IMR-90 (cell line): ENCODE results near the gene ANKRD11. TPM values are rescaled to one million over a fixed set of nuclear protein-coding genes. Genes with fewer than 3 reads are reported as not detected.

Experiments
- ATAC-seq: fragments of 200-7000 bp; cut with Tn5 transposase; 2 replicates; pipeline ENCODE4 v1.9.1; 2020; ENCODE audit warnings: low read depth, mild to moderate bottlenecking, moderate library complexity
- BruUV-seq: library from RNA; stranded (reverse); fragments of 400-500 nt; replicated peaks from 2 replicates; lab custom pipeline; 2021; lab: Mats Ljungman, UMichigan
- CTCF ChIA-PET: fragments of 300-600 bp; formaldehyde crosslinking; extraction: SDS; loops from one replicate; lab custom pipeline; 2021; ENCODE audit warnings: antibody characterized with exemption; lab: Yijun Ruan, JAX
- POLR2A ChIA-PET: fragments of 300-600 bp; sonication (Branson Sonifier 250); formaldehyde crosslinking; loops from one replicate; lab custom pipeline; 2022; ENCODE audit warnings: antibody characterized with exemption; ENCODE audit not compliant: unreplicated experiment; lab: Charles Lee
- DNase-seq: peaks from one replicate; pipeline ENCODE4 v3.0.0; 2013
- H2AFZ ChIP-seq: replicated peaks from 2 replicates; pipeline ENCODE3; 2013; ENCODE audit warnings: low read length, mild to moderate bottlenecking; ENCODE audit not compliant: poor library complexity
- H2AK5ac ChIP-seq: 2 replicates; pipeline ENCODE4 v1.6.1; 2013; ENCODE audit warnings: low read depth, low read length, inconsistent platforms
- H2AK9ac ChIP-seq: replicated peaks from 2 replicates; pipeline ENCODE3; 2013; ENCODE audit warnings: mild to moderate bottlenecking, low read depth, low read length, moderate library complexity; ENCODE audit not compliant: poor library complexity
- H2BK120ac ChIP-seq: 2 replicates; pipeline ENCODE4 v1.6.1; 2013; ENCODE audit warnings: low read depth, low read length, inconsistent platforms
- H2BK15ac ChIP-seq: 3 replicates; pipeline ENCODE4 v1.6.1; 2013; ENCODE audit warnings: low read depth, low read length, inconsistent platforms
- H2BK20ac ChIP-seq: 2 replicates; pipeline ENCODE4 v1.6.1; 2013; ENCODE audit warnings: low read depth, mild to moderate bottlenecking, inconsistent platforms, low read length, moderate library complexity
- H2BK5ac ChIP-seq: 2 replicates; pipeline ENCODE4 v1.6.1; 2013; ENCODE audit warnings: mild to moderate bottlenecking, low read depth, low read length, inconsistent platforms; ENCODE audit not compliant: poor library complexity, severe bottlenecking
- H3K14ac ChIP-seq: replicated peaks from 2 replicates; pipeline ENCODE4 v1.6.1; 2013; ENCODE audit warnings: low read depth, low read length, inconsistent platforms
- H3K18ac ChIP-seq: 2 replicates; pipeline ENCODE4 v1.6.1; 2013; ENCODE audit warnings: low read depth, low read length, control low read depth
- H3K23ac ChIP-seq: 2 replicates; pipeline ENCODE4 v1.6.1; 2013; ENCODE audit warnings: low read depth, low read length, inconsistent platforms
- H3K27ac ChIP-seq: 2 replicates; pipeline ENCODE4 v1.5.1; 2013; ENCODE audit warnings: mild to moderate bottlenecking, control low read depth, low read length; ENCODE audit not compliant: insufficient read depth
- H3K27me3 ChIP-seq: 2 replicates; pipeline ENCODE4 v1.6.1; 2013; ENCODE audit warnings: low read length; ENCODE audit not compliant: control insufficient read depth, insufficient read depth
- H3K36me3 ChIP-seq: 2 replicates; pipeline ENCODE4 v1.6.1; 2013; ENCODE audit warnings: low read length, mixed read lengths; ENCODE audit not compliant: control insufficient read depth, insufficient read depth
- H3K4ac ChIP-seq: 2 replicates; pipeline ENCODE4 v1.6.1; 2013; ENCODE audit warnings: low read depth, low read length, inconsistent platforms
- H3K4me1 ChIP-seq: 2 replicates; pipeline ENCODE4 v1.6.1; 2013; ENCODE audit warnings: low read length, mixed read lengths; ENCODE audit not compliant: control insufficient read depth, insufficient read depth
- H3K4me2 ChIP-seq: 2 replicates; pipeline ENCODE4 v1.6.1; 2013; ENCODE audit warnings: low read depth, mild to moderate bottlenecking, control low read depth, low read length, moderate library complexity
- H3K4me3 ChIP-seq: 2 replicates; pipeline ENCODE4 v1.5.1; 2013; ENCODE audit warnings: low read depth, mild to moderate bottlenecking, control low read depth, low read length, moderate library complexity; ENCODE audit not compliant: insufficient read depth
- H3K56ac ChIP-seq: 2 replicates; pipeline ENCODE4 v1.6.1; 2013; ENCODE audit warnings: low read length, inconsistent platforms; ENCODE audit not compliant: insufficient read depth; ENCODE audit errors: extremely low read depth
- H3K79me1 ChIP-seq, 2 experiments: 2 replicates each; pipeline ENCODE4 v1.6.1; 2013; ENCODE audit warnings: low read length in 2 of 2, inconsistent platforms in 1 of 2, low read depth in 1 of 2
- H3K9ac ChIP-seq: 2 replicates; pipeline ENCODE4 v1.6.1; 2013; ENCODE audit warnings: low read depth, low read length, control low read depth
- H3K9me1 ChIP-seq: 2 replicates; pipeline ENCODE4 v1.6.1; 2013; ENCODE audit warnings: low read length, inconsistent platforms; ENCODE audit not compliant: insufficient read depth
- H3K9me3 ChIP-seq: 2 replicates; pipeline ENCODE4 v1.6.1; 2013; ENCODE audit warnings: low read length; ENCODE audit not compliant: control insufficient read depth, insufficient read depth
- H4K20me1 ChIP-seq: 2 replicates; pipeline ENCODE4 v1.6.1; 2013; ENCODE audit warnings: low read length, inconsistent platforms; ENCODE audit not compliant: insufficient read depth
- H4K5ac ChIP-seq: 2 replicates; pipeline ENCODE4 v1.6.1; 2013; ENCODE audit warnings: mild to moderate bottlenecking, low read depth, low read length, control low read depth
- H4K8ac ChIP-seq, 2 experiments: 2 replicates each; pipeline ENCODE4 v1.6.1; 2013; ENCODE audit warnings: low read depth in 2 of 2, low read length in 2 of 2, control low read depth in 1 of 2, inconsistent platforms in 1 of 2
- H4K91ac ChIP-seq: 2 replicates; pipeline ENCODE4 v1.6.1; 2013; ENCODE audit warnings: low read depth, low read length, inconsistent platforms; ENCODE audit not compliant: insufficient read depth
- CEBPB ChIP-seq: IDR thresholded peaks from 2 replicates; pipeline ENCODE4 v1.6.1; 2012; ENCODE audit warnings: low read depth, low read length, improper control_type of control experiment
- CHD1 ChIP-seq: IDR thresholded peaks from 2 replicates; pipeline ENCODE4 v1.6.1; 2012; ENCODE audit warnings: low read depth, low read length, improper control_type of control experiment
- FOS ChIP-seq: fragments of 150-350 bp; IDR thresholded peaks from 2 replicates; pipeline ENCODE4 v1.6.1; 2016; ENCODE audit warnings: low read depth, low read length
- MAZ ChIP-seq: IDR thresholded peaks from 2 replicates; pipeline ENCODE4 v1.6.1; 2012; ENCODE audit warnings: low read depth, mild to moderate bottlenecking, low read length, improper control_type of control experiment, moderate library complexity, borderline replicate concordance
- MXI1 ChIP-seq: IDR thresholded peaks from 2 replicates; pipeline ENCODE4 v1.6.1; 2012; ENCODE audit warnings: low read depth, mild to moderate bottlenecking, low read length, moderate library complexity, borderline replicate concordance
- POLR2A ChIP-seq: IDR thresholded peaks from 2 replicates; pipeline ENCODE4 v1.6.1; 2012; ENCODE audit warnings: mild to moderate bottlenecking, low read depth, low read length
- RAD21 ChIP-seq: IDR thresholded peaks from 2 replicates; pipeline ENCODE4 v1.6.1; 2012; ENCODE audit warnings: low read length, improper control_type of control experiment
- RFX5 ChIP-seq: IDR thresholded peaks from 2 replicates; pipeline ENCODE4 v1.8.0; 2012; ENCODE audit warnings: low read depth, mild to moderate bottlenecking, low read length, moderate library complexity
- WGBS, 2 experiments: methylation state at CpG; one replicate each; pipeline versions ENCODE4 v1.1.5 to v1.1.7; 2013; ENCODE audit warnings: missing lambda C conversion rate in 2 of 2; ENCODE audit not compliant: insufficient read length in 1 of 2; ENCODE audit errors: extremely low coverage in 2 of 2; 5-methylcytosine and 5-hydroxymethylcytosine counted together
- dilution Hi-C: fragments of 300-500 bp; cut with HindIII; formaldehyde crosslinking; loops from one replicate; pipeline ENCODE4 v1.14.3; 2018; ENCODE audit warnings: low sequenced_read_pairs; ENCODE audit not compliant: unreplicated experiment
- in situ Hi-C: fragments of 300-500 bp; cut with MboI; formaldehyde crosslinking; loops from 3 replicates; pipeline ENCODE4 v1.14.3; 2019; ENCODE audit warnings: low sequenced_read_pairs, inconsistent platforms, mixed read lengths
- intact Hi-C: fragments of 100-400 bp; cut with micrococcal nuclease; formaldehyde crosslinking; loops from 2 replicates; pipeline ENCODE4 v1.10.0; 2022
- polyA plus RNA-seq, 3 experiments: library from polyadenylated mRNA; depleted of rRNA; stranded (reverse); fragments of >200 nt; gene quantifications; 2 replicates each; pipeline ENCODE4 v1.2.3, GENCODE V29; 2012; ENCODE audit warnings: low replicate concordance in 1 of 3
- total RNA-seq: library from RNA; depleted of rRNA; stranded (reverse); fragments of >200 nt; gene quantifications from 2 replicates; pipeline ENCODE4 v1.2.3, GENCODE V29; 2012
- TF ChIP-seq, protein P1 (sequence below): fragments of 150-350 bp; IDR thresholded peaks from 2 replicates; pipeline ENCODE4 v1.6.1; 2017; ENCODE audit warnings: mild to moderate bottlenecking, antibody characterized with exemption, low read length, low read depth
- TF ChIP-seq, protein P2 (sequence below): conservative IDR thresholded peaks from 2 replicates; pipeline ENCODE4 v1.5.1; 2012; ENCODE audit warnings: mild to moderate bottlenecking, low read depth, low read length, improper control_type of control experiment

The ANKRD11 gene
- total and polyA plus RNA-seq, 2 of the 4 experiments (the other 2 are of a cell fraction), result 46.8 to 71.9 TPM

DNA sequence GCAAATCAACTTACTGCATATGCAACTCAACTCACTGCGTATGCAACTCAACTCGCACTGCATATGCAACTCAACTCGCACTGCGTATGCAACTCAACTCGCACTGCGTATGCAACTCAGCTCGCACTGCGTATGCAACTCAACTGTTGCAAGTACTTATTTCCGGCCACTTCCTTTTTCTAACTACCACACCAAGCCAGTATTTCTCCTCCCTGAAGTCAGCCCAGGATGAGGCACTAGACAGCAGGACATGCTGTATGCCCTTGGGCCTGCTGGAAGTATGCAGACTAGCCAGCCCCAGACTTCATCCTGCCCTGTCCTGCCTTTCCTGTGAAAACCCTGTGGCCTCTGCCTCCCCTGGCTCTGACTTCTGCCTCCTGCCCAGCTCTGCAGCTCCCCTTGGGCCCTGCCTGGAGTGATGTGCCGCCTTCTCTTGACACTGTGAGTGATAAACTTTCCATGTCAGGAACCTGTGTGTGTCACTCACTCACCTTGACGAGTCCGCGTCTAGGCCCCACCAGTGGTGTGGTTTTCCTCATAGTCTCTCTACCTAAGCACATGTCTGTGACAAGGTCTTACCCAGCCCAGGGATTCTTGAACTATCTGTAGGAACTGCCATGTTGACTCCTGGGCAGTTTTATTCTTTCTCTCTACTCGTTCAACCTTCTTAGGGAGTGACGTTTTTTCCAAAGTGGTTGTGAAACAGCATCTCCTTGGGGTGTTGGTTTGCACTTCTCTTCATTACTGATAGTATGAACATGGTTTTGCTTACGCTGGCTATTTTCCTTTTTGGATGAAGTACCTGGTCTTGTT lies 256.5 kb downstream of the ANKRD11 start:
- no peak overlapping the region for H2BK120ac ChIP-seq
- H2AFZ ChIP-seq, result no peak overlapping the region
- H3K27ac ChIP-seq, result no peak overlapping the region
- DNase-seq (no peak), ATAC-seq (no peak)
- H2AK5ac ChIP-seq, result no peak overlapping the region
- no peak overlapping the region for H3K4me3 ChIP-seq
- dilution Hi-C loops (no loop called here), intact Hi-C loops (no loop called here), in situ Hi-C loops (no loop called here)
- no peak overlapping the region for H2BK15ac ChIP-seq
- 0 out of 2 replicates have a peak, but pooled peaks cover 3% of the 10 kb centered on the region for H3K9me1 ChIP-seq
- ChIA-PET POLR2A (no interaction called here), CTCF (no interaction called here)
- H3K4ac ChIP-seq, result no peak overlapping the region
- no peak overlapping the region for H4K5ac ChIP-seq
- peaks cover 15 to 30% of the 10 kb centered on the region in 2 experiments for H3K79me1 ChIP-seq
- H3K9ac ChIP-seq, result no peak overlapping the region
- no peak overlapping the region for H2BK20ac ChIP-seq
- no peaks in the 10 kb centered on the region for H3K27me3 ChIP-seq
- H3K36me3 ChIP-seq, result peaks cover 48% of the 10 kb centered on the region
- no peak overlapping the region for H3K56ac ChIP-seq
- H3K4me2 ChIP-seq, result no peak overlapping the region
- WGBS, 2 experiments, result 98% methylated on average over 9 of the region's 16 CpGs; no CpG with 5 or more reads in 1 of the 2 experiments
- H3K14ac ChIP-seq, result no peak overlapping the region
- no peak overlapping the region for H2BK5ac ChIP-seq
- H4K8ac ChIP-seq, result no peak overlapping the region
- no peaks in the 10 kb centered on the region for H3K4me1 ChIP-seq
- BruUV-seq, result no TSS peak
- TF ChIP-seq CHD1 (no peak), POLR2A (no peak), MXI1 (no peak), FOS (no peak), CEBPB (no peak), RAD21 (no peak), RFX5 (no peak), MAZ (no peak)
- TF ChIP-seq, protein P1, sequence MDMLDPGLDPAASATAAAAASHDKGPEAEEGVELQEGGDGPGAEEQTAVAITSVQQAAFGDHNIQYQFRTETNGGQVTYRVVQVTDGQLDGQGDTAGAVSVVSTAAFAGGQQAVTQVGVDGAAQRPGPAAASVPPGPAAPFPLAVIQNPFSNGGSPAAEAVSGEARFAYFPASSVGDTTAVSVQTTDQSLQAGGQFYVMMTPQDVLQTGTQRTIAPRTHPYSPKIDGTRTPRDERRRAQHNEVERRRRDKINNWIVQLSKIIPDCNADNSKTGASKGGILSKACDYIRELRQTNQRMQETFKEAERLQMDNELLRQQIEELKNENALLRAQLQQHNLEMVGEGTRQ, result no peak
- TF ChIP-seq, protein P2, sequence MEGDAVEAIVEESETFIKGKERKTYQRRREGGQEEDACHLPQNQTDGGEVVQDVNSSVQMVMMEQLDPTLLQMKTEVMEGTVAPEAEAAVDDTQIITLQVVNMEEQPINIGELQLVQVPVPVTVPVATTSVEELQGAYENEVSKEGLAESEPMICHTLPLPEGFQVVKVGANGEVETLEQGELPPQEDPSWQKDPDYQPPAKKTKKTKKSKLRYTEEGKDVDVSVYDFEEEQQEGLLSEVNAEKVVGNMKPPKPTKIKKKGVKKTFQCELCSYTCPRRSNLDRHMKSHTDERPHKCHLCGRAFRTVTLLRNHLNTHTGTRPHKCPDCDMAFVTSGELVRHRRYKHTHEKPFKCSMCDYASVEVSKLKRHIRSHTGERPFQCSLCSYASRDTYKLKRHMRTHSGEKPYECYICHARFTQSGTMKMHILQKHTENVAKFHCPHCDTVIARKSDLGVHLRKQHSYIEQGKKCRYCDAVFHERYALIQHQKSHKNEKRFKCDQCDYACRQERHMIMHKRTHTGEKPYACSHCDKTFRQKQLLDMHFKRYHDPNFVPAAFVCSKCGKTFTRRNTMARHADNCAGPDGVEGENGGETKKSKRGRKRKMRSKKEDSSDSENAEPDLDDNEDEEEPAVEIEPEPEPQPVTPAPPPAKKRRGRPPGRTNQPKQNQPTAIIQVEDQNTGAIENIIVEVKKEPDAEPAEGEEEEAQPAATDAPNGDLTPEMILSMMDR, result no peak
- no peak overlapping the region for H4K91ac ChIP-seq
- H3K23ac ChIP-seq, result no peak overlapping the region
- H4K20me1 ChIP-seq, result no peaks in the 10 kb centered on the region
- no peak overlapping the region for H2AK9ac ChIP-seq
- no peak overlapping the region for H3K18ac ChIP-seq
- H3K9me3 ChIP-seq, result peaks cover 22% of the 10 kb centered on the region
